Astrocyte (in vitro differentiated cells and primary cell): ENCODE results near the gene KIF5A. TPM values are rescaled to one million over a fixed set of nuclear protein-coding genes. Genes with fewer than 3 reads are reported as not detected.
"Not testable (repeated sequence)": the region's sequence is repeated elsewhere in the genome, so short reads cannot be mapped to it uniquely, and the experiment has no call there.

Experiments used
- DNase-seq: peaks from one replicate; pipeline ENCODE4 v3.0.0-alpha.2; 2010; ENCODE audit warnings: low read depth
- FAIRE-seq: peaks from 2 replicates; lab custom pipeline; 2011; peaks lifted over from hg19 to GRCh38; lab: Jason Lieb, UNC
- H2AFZ ChIP-seq: 2 replicates; pipeline ENCODE4 v1.6.0; 2012; ENCODE audit warnings: low read depth, low read length, inconsistent platforms
- H3K27ac ChIP-seq: 2 replicates; pipeline ENCODE4 v1.5.1; 2011; ENCODE audit warnings: low read depth, low read length, inconsistent platforms
- H3K27me3 ChIP-seq: 2 replicates; pipeline ENCODE4 v1.6.0; 2011; ENCODE audit warnings: low read length, inconsistent platforms; ENCODE audit not compliant: insufficient read depth
- H3K36me3 ChIP-seq: 2 replicates; pipeline ENCODE4 v1.5.1; 2011; ENCODE audit warnings: low read length, inconsistent platforms; ENCODE audit not compliant: insufficient read depth
- H3K4me1 ChIP-seq: 2 replicates; pipeline ENCODE4 v1.5.1; 2011; ENCODE audit warnings: low read length, inconsistent platforms; ENCODE audit not compliant: insufficient read depth
- H3K4me2 ChIP-seq: 2 replicates; pipeline ENCODE4 v1.6.0; 2012; ENCODE audit warnings: low read length, inconsistent platforms
- H3K4me3 ChIP-seq: 2 replicates; pipeline ENCODE4 v1.5.1; 2011; ENCODE audit warnings: low read depth, mild to moderate bottlenecking, low read length, inconsistent platforms; ENCODE audit not compliant: insufficient read depth
- H3K79me2 ChIP-seq: 2 replicates; pipeline ENCODE4 v1.6.0; 2012; ENCODE audit warnings: mild to moderate bottlenecking, low read length, inconsistent platforms; ENCODE audit not compliant: insufficient read depth
- H3K9ac ChIP-seq: 2 replicates; pipeline ENCODE4 v1.6.0; 2012; ENCODE audit warnings: mild to moderate bottlenecking, low read length, inconsistent platforms
- H3K9me3 ChIP-seq: 2 replicates; pipeline ENCODE4 v1.5.1; 2012; ENCODE audit warnings: low read depth, mild to moderate bottlenecking, low read length, inconsistent platforms; ENCODE audit not compliant: insufficient read depth
- H4K20me1 ChIP-seq: 2 replicates; pipeline ENCODE4 v1.6.0; 2012; ENCODE audit warnings: low read length, inconsistent platforms; ENCODE audit not compliant: insufficient read depth
- H3K27ac Mint-ChIP-seq: one replicate; pipeline ENCODE4 v1.8.0; 2021; ENCODE audit warnings: mild to moderate bottlenecking, mixed read lengths; ENCODE audit not compliant: unreplicated experiment
- H3K27me3 Mint-ChIP-seq: one replicate; pipeline ENCODE4 v1.8.0; 2021; ENCODE audit warnings: low read depth, mixed read lengths; ENCODE audit not compliant: unreplicated experiment
- H3K36me3 Mint-ChIP-seq: one replicate; pipeline ENCODE4 v1.8.0; 2021; ENCODE audit warnings: low read depth, mixed read lengths; ENCODE audit not compliant: unreplicated experiment
- H3K4me1 Mint-ChIP-seq: one replicate; pipeline ENCODE4 v1.8.0; 2021; ENCODE audit warnings: low read depth, mixed read lengths; ENCODE audit not compliant: unreplicated experiment
- H3K4me3 Mint-ChIP-seq: one replicate; pipeline ENCODE4 v1.8.0; 2021; ENCODE audit warnings: mild to moderate bottlenecking, moderate library complexity, mixed read lengths; ENCODE audit not compliant: unreplicated experiment
- H3K9me3 Mint-ChIP-seq: one replicate; pipeline ENCODE4 v1.8.0; 2021; ENCODE audit warnings: mild to moderate bottlenecking, mixed read lengths; ENCODE audit not compliant: unreplicated experiment
- EZH2 ChIP-seq: IDR thresholded peaks from 2 replicates; pipeline ENCODE4 v1.6.1; 2012; ENCODE audit warnings: mild to moderate bottlenecking, low read length, inconsistent platforms; ENCODE audit not compliant: insufficient read depth
- total RNA-seq: library from RNA; stranded (reverse); gene quantifications from 2 replicates; pipeline ENCODE4 v1.2.1, GENCODE V29; 2021
- TF ChIP-seq, protein P1 (sequence below): IDR thresholded peaks from 2 replicates; pipeline ENCODE4 v1.5.1; 2011; ENCODE audit warnings: low read depth, mild to moderate bottlenecking, inconsistent platforms, low read length, moderate library complexity; ENCODE audit not compliant: insufficient read depth

Gene KIF5A
- total RNA-seq, 1 donor from 2014 or later: 7.2 TPM

DNA sequence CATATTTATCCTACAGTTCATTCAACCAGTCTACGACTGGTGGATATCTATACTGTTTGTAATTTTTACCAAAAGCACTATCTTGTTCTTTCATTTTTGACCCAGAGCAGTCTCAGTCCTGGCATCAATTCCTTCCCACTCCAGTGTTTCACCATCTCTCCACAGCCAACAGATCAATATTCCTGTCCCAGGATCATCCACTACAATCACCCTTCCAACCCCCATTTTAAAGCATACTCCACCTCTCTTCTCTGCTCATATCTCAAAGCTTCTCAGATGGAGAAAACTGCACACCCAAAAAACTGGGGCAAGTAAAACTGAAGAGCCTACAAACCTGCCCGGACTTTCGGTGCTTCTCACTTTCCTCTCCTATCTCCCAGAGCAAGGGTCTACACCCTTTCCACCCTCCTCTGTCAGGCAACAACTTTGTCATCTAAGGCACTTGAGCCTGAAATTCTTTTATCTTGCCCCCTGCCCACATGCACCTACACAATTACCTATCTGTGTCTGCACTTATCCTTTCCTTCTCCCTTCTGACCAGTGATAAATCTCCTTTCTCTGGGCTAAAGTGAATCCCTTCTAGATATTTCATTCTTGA lies 37.1 kb downstream of the KIF5A start:
- Histone ChIP-seq H3K9ac (no peak overlapping the region), H3K79me2 (peaks cover 2% of the 10 kb centered on the region), H3K4me1 (peaks cover 11% of the 10 kb centered on the region), H4K20me1 (peaks cover under 1% of the 10 kb centered on the region), H2AFZ (no peak overlapping the region), H3K4me2 (no peak overlapping the region), H3K27ac (no peak overlapping the region), H3K27me3 (no peaks in the 10 kb centered on the region), H3K4me3 (no peak overlapping the region), H3K36me3 (no peaks in the 10 kb centered on the region), H3K9me3 (no peaks in the 10 kb centered on the region)
- DNase-seq (no peak), FAIRE-seq (no peak)
- H3K4me1 Mint-ChIP-seq: peaks cover 2% of the 10 kb centered on the region
- H3K27me3 Mint-ChIP-seq: peaks cover 11% of the 10 kb centered on the region
- no peak overlapping the region for H3K27ac Mint-ChIP-seq
- no peak overlapping the region for H3K4me3 Mint-ChIP-seq
- TF ChIP-seq, protein P1, sequence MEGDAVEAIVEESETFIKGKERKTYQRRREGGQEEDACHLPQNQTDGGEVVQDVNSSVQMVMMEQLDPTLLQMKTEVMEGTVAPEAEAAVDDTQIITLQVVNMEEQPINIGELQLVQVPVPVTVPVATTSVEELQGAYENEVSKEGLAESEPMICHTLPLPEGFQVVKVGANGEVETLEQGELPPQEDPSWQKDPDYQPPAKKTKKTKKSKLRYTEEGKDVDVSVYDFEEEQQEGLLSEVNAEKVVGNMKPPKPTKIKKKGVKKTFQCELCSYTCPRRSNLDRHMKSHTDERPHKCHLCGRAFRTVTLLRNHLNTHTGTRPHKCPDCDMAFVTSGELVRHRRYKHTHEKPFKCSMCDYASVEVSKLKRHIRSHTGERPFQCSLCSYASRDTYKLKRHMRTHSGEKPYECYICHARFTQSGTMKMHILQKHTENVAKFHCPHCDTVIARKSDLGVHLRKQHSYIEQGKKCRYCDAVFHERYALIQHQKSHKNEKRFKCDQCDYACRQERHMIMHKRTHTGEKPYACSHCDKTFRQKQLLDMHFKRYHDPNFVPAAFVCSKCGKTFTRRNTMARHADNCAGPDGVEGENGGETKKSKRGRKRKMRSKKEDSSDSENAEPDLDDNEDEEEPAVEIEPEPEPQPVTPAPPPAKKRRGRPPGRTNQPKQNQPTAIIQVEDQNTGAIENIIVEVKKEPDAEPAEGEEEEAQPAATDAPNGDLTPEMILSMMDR: no peak
- TF ChIP-seq EZH2: no peak
- H3K36me3 Mint-ChIP-seq: peaks cover 10% of the 10 kb centered on the region
- H3K9me3 Mint-ChIP-seq: no peaks in the 10 kb centered on the region

DNA sequence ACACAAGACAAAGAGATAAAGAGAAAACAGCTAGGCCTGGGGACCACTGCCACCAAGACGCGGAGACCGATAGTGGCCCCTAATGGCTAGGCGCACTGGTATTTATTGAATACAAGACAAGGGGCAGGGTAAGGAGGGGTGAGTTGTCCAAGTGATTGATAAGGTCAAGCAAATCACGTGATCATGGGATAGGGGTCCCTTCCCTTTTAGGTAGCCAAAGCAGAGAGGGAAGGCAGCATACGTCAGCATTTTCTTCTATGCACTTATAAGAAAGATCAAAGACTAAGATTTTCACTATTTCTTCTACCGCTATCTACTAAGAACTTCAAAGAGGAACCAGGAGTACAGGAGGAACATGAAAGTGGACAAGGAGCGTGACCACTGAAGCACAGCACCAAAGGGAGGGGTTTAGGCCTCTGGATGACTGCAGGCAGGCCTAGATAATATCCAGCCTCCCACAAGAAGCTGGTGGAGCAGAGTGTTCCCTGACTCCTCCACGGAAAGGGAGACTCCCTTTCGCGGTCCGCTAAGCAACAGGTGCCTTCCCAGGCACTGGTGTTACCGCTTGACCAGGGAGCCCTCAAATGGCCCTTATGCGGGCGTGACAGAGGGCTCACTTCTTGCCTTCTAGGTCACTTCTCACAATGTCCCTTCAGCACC lies 39.2 kb downstream of the KIF5A start:
- Histone ChIP-seq H3K4me1 (peaks cover 16% of the 10 kb centered on the region), H4K20me1 (peaks cover 16% of the 10 kb centered on the region)
- H3K27me3 ChIP-seq, H3K27me3 Mint-ChIP-seq, H3K27ac Mint-ChIP-seq, H3K36me3 Mint-ChIP-seq, DNase-seq, H2AFZ ChIP-seq, H3K27ac ChIP-seq, H3K4me3 ChIP-seq, H3K4me2 ChIP-seq, FAIRE-seq, H3K9me3 Mint-ChIP-seq, H3K36me3 ChIP-seq, H3K79me2 ChIP-seq, H3K9ac ChIP-seq, H3K4me3 Mint-ChIP-seq, H3K9me3 ChIP-seq: not testable (repeated sequence)
- H3K4me1 Mint-ChIP-seq: peaks cover 12% of the 10 kb centered on the region

DNA sequence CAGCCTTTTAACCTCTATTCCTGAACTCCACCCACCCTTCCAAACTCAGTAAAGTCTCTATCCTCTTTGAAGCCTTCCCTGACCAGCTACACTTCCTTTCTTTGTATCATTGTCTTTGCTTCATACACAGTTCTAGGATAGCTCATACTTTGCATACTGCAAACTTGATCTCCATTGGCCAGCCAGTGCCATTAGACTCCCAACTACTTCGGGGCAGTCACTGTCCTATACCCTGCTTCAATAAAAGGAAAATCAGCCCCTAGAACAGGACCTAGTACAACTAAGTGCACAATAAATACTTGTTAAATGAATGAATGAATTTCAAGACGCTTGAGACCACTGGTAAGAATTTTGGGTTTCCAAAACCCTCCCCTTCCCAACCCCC lies 40.6 kb downstream of the KIF5A start:
- Mint-ChIP-seq H3K27ac (peak overlapping the region; percentile 38), H3K4me3 (peak overlapping the region; percentile 96), H3K27me3 (no peaks in the 10 kb centered on the region), H3K4me1 (peaks cover 12% of the 10 kb centered on the region), H3K36me3 (peaks cover 10% of the 10 kb centered on the region), H3K9me3 (no peaks in the 10 kb centered on the region)
- H3K27me3 ChIP-seq: no peaks in the 10 kb centered on the region
- H4K20me1 ChIP-seq: peaks cover 16% of the 10 kb centered on the region
- H3K4me3 ChIP-seq: peak overlapping the region; percentile 71
- H3K4me1 ChIP-seq: peaks cover 16% of the 10 kb centered on the region
- no peak for DNase-seq
- H3K4me2 ChIP-seq: peak overlapping the region; percentile 96
- FAIRE-seq: no peak
- TF ChIP-seq, protein P1: no peak
- no peak for TF ChIP-seq EZH2
- peak overlapping the region; percentile 71 for H3K9ac ChIP-seq
- peak overlapping the region; percentile 94 for H2AFZ ChIP-seq
- peaks cover 4% of the 10 kb centered on the region for H3K79me2 ChIP-seq
- no peak overlapping the region for H3K27ac ChIP-seq
- H3K9me3 ChIP-seq: no peaks in the 10 kb centered on the region
- H3K36me3 ChIP-seq: no peaks in the 10 kb centered on the region
